Stimulated activated CD4-positive, alpha-beta T cell treated with anti-CD3 and anti-CD28 coated beads, Interleukin-12 subunit alpha, Interleukin-12 subunit beta, amount 100 ng/mL, for 4 hours (primary cell): Measurements from ENCODE around the gene DDX10.
"Not testable (repeated sequence)": the region's sequence is repeated elsewhere in the genome, so short reads cannot be mapped to it uniquely, and the experiment has no call there.

Source experiments
- DNase-seq: peaks from one replicate; pipeline ENCODE4 v3.0.0-alpha.2; 2020

The DDX10 gene

DNA sequence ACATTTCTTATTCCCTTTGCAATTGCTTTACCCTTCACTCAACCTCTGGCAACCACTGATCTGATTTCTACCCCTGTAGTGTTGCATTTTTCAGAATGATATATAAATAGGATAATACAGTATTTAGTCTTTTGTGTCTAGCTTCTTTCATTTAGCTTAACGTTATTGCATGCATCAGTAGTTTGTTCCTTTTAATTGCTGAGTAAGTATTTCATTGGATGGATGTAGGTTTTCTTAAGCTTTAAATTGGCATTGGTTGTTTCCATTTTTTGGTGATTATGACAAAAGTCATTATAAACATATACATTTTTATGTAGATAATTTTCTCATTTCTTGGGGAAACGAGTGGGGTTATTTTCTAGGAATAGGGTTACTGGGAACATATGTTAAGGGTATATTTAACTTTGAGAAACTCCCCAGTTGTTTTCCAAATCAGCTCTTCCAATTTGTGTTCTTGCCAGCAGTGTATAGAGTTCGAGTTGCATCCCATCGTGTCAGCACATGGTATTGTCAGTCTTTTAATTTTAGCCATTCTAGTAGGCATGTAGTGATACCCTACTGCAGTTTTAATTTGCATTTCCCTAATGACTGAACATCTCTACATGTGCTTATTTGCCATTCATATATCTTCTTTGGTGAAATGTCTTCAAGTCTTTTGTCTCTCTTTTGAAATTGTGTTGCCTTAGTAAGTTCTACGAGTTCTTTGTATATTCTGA is 60.3 kb downstream of the DDX10 start:
- DNase-seq, result no peak

- DNase-seq, result no peak
These were observed 61.4 kb downstream of the DDX10 start for GRCh38 chr11:108726077-108726800.

DNA sequence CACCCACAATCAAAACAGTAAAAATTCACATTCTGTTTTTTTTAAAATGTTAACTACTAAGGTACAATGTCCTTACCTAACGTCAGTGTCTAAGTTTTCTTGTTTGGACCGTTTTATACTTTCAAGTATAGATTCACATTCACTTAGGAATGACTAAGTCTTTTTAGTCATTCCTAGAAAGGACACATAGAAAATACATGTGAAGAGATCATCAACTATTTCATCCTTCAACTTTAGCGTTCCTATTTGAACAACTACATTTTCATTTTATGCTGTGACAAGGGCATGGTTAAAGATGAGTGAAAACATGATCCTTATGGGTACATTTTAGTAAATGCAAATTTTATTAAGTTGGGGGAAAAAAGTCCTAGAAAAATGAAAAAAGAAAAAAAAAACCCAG is 62.8 kb downstream of the DDX10 start:
- DNase-seq, result no peak

GRCh38 chr11:108729227-108729871 is 64.5 kb downstream of the DDX10 start:
- DNase-seq, result no peak

DNA sequence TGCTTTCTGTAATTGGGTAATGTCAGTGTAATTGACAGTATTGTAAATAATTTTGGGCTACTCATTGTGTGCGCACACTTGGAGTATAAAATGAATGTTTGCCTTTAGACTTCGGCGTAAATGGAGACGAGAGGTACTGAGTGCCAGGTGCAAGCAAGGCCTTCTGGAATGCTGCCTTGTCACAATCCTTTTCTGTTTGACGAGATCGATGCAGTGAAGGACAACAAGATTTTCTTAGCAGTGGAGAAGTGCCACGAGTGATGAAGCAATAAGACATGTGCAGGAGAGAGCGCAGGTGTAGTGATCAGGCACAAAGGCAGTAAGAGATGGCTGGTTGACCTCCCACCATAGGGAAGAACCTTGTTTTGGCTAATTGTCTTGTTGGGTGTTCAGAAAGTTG is 67.5 kb downstream of the DDX10 start:
- DNase-seq, result no peak

GRCh38 chr11:108733479-108734116 is 68.7 kb downstream of the DDX10 start:
- DNase-seq, result peak; percentile 9

DNA sequence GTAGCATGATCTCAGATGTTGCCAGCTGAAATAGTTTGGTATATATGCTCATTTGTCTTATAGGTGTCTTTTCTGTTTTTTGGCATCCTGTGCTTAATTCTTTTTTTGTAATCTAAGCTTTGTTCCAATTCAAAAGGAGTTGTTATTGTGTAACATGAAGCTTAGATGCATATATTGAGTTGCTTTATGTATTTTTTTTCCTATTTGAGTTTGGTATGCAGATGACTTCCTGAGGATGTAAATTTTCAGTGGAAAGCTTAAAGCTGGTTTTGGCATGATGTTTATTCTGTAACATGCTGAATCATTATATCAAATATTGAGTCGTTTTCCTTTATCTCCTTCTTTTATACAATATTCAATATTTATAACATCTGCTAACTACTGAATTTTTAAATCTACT is 69.4 kb downstream of the DDX10 start:
- DNase-seq, result no peak

DNA sequence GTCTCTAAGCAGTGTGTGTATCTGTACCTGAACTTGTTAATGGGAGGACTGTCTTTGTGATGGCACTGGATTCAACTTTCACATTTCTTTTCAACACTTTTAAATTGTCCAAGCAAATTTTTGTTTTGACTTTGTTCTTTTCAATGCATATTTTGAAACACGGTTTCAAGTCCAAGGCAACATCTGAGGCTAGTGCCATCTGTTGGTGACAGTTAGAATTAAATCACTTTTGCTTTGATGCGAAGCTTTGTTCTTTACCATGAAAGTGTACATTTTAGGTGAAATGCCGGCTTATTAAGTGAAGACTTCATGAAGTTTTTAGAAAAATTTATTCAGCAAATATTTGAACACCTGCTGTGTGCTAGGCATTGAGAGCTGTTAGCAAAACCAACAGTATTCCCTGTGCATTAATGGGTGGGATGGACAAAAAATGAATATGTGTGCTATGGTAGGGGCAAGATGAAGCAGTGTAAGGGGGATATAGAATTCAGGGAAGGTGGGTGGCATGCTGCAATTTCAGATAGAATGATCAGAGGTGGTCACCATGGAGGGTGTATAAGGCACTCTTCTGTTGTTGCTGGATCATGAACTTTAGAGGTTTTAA is 70.2 kb downstream of the DDX10 start:
- DNase-seq, result no peak

- DNase-seq, result not testable (repeated sequence)
These were observed 75.3 kb downstream of the DDX10 start for GRCh38 chr11:108740132-108740531.

DNA sequence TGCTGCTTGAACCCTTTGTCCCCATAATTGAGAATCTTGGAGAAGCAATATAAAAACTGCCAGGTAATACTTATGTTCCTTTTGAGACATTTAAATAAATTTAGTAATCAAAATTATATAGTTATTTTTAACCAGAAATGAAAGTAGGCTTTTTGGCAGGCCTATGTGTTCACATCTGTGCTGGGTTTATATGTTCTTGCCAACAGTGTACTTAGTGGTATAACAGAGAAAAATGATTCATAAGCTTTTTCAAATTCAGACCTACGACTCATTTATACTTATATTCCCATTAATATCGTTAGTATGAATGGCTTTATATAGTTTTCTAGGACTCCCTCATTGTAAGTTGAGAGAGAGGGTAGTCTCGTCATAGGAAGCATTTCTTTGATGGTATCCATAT is 79.0 kb downstream of the DDX10 start:
- DNase-seq, result no peak

DNA sequence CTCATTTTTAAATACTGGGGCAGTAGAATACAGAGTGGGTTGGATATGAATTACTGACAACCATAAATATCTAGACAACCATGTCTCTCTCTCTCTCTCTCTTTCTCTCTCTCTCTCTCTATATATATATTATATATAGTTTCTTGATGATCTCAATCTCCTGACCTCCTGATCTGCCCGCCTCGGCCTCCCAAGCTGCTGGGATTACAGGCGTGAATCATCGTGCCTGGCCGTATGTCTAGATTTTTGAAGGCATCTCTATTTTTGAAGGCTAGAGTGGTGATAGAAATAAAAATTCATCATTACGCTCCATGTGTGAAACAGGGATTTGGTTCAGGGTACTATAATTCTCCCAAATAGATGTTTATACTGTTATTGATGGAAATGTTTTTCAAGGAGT is 84.1 kb downstream of the DDX10 start:
- no peak for DNase-seq

- no peak for DNase-seq
These were observed 86.6 kb downstream of the DDX10 start for GRCh38 chr11:108751444-108751843.

- DNase-seq, result no peak
These were observed 87.5 kb downstream of the DDX10 start for GRCh38 chr11:108752297-108752751.

DNA sequence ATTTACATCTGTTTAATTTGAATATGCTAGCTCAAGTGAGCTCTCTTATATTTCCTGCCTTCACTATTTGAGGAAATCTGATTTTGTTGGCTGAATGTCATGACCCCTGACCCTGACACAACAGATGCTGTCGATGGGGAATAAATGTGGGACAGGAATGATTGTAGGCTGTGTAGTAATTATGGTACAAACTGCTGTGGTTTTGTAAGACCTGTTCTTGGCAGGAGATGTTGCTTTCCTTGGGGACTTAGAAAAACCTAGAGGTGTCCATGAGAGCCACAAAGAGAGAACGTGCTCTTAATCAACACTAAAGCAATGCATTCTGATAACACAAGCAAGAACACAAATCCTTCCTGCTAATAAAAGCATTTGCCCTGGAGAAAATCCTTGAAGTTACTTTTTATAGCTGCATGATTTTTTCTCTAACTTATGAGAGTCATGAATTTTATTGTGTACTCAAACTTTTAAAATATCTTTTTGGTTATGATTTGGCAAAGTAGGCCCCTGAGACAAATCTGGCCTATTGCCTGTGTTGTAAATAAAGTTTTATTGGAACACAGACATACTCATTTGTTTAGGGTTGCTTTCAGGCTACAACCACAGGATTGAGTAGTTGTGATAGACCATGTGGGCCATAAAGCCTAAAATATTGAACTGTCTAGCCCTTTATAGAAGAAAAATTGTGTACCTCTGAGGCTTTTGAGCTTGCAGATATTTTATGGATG is 90.2 kb downstream of the DDX10 start:
- DNase-seq, result no peak

GRCh38 chr11:108757630-108758029 is 92.8 kb downstream of the DDX10 start:
- no peak for DNase-seq

DNA sequence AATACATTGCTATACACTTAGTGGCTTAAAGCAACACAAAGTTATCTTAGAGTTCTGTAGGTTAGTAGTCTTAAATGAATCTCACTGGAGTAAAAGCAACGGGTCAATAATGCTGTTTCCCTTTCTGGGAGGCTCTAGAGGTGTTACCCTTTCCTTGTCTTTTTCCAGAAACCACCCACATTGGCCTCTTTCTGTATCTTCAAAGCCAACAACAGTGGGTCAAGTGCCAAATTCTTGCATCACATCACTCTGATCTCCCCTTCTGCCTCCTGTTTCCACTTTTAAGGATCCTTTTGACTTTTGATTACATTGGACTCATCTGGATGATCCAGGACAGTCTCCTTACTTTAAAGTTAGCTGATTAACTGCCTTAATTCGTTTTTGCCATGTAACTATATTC is 93.6 kb downstream of the DDX10 start:
- DNase-seq, result no peak

- no peak for DNase-seq
These were observed 101.8 kb downstream of the DDX10 start for GRCh38 chr11:108766596-108767173.

DNA sequence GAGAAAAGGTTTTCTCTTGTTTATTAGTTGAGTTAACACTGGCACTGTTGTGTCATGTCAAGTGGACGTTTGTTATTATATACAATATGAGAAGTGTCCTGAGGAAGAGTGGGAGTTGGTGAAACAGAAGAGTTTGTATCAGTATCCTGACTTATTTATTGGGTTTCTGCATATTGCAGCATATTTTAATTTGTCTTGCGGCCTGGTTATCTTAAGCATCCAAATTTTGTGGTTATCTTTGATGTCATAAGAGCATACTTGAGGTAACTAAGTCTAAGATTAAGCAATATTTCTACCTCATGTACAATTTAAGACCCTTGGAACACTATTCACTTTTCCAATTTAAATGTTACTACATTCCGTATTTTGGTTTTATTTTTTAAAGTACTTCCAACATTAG is 103.5 kb downstream of the DDX10 start:
- DNase-seq, result no peak

DNA sequence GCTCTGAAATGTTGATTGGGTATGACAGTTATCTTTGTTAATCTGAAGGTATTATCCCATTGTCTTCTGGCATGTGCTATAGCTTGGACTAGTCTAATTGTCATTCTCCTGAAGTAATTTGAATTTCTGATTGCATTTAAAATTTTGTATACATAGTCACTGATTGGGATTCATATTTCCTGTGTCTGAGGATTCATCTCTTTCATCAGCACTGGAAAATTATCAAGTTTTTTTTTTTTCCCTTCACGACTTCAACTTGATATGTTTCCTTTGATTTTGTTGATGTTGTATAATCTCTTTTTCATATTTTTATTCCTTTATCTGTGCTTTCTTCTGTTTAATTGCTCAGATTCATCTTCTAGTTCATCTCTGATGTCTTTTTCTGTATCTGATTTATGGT is 104.1 kb downstream of the DDX10 start:
- no peak for DNase-seq

DNA sequence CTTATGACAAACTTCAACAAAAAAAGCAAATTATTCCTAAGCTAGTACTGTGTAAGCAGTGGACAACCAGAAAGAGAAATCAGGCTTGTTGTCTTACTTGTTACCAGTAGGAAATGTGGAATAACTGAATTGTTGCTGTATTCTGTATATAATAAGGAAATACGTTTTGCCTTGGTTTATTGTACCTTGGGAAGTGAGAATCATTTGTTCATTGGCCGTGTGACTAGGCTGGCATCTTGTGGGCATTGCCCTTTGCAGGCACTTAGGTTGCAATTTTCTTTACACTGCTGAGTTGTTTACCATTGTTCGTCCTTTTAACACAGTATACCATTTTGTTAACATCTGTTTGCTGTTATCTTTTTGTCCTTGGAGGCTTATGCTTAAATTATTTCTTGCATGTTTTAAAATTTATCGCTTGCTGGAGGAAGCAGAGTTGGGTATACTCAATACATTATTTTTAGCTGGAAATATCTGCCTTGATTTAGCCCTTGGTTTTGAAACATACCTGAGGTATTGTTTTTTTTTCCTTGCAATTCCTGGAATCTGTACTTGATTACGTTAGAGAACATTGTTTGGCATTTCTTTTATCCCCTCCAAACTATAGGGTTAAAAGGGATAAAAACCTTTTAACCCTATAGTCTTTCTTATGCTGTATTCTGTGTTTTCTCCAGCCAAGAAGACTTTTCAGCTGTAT is 109.3 kb downstream of the DDX10 start:
- DNase-seq, result no peak

DNA sequence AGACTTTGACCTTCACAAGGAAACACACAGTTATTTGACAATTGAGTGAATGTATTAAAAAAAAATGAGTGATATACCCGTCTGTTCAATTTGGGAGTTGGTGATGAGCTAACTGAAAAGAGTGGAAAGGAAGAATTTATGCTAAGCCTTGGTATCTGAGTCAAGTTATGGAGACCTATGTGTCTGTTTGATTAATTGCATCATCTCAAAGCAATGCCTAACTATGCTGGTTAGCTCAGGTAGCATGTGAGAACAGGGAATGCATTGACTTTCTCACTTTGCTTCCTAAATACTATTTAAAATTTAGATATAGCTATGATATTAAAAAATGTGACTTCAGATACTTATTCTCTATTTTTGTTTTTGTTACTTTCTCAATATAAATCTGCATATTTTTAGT is 110.5 kb downstream of the DDX10 start:
- no peak for DNase-seq
